Cerebellar nuclear complex (tissue), 1 donor: Measurements from ENCODE around the gene ATP8B3.
A peak's percentile ranks its signal among the peaks of the same experiment; 100 is the strongest.

Experiments
- DNase-seq, 2 experiments: peaks; one replicate each; lab custom pipeline; 2025; lab: John Stamatoyannopoulos, UW

The ATP8B3 gene

GRCh38 chr19:1850809-1851653 lies 39.0 kb upstream of the ATP8B3 start:
- DNase-seq = no peak

GRCh38 chr19:1849886-1850398 lies 37.9 kb upstream of the ATP8B3 start:
- no peak for DNase-seq

- no peak for DNase-seq
Observed at GRCh38 chr19:1849132-1849474, 37.0 kb upstream of the ATP8B3 start.

GRCh38 chr19:1848399-1849131 lies 36.5 kb upstream of the ATP8B3 start, which contains the start of gene REXO1:
REXO1 (minus strand) TSS chr19:1848483; CDS start chr19:1848358, 125 bp downstream.
- peak in 1 of 2 experiments; percentile 68 for DNase-seq

- DNase-seq = no peak
Observed at GRCh38 chr19:1847684-1848398, 35.8 kb upstream of the ATP8B3 start.

GRCh38 chr19:1847348-1847683 lies 35.2 kb upstream of the ATP8B3 start:
- DNase-seq = no peak

GRCh38 chr19:1846517-1847204 lies 34.6 kb upstream of the ATP8B3 start:
- DNase-seq = no peak

- DNase-seq = no peak
Observed at GRCh38 chr19:1845642-1846041, 33.6 kb upstream of the ATP8B3 start.

- no peak for DNase-seq
Observed at GRCh38 chr19:1845125-1845515, 33.0 kb upstream of the ATP8B3 start.

GRCh38 chr19:1844513-1845124 lies 32.5 kb upstream of the ATP8B3 start:
- no peak for DNase-seq

- no peak for DNase-seq
Observed at GRCh38 chr19:1843646-1844394, 31.7 kb upstream of the ATP8B3 start.

- no peak for DNase-seq
Observed at GRCh38 chr19:1843116-1843515, 31.0 kb upstream of the ATP8B3 start.

- DNase-seq = no peak
Observed at GRCh38 chr19:1841209-1841924, 29.3 kb upstream of the ATP8B3 start.

GRCh38 chr19:1840541-1841115 lies 28.6 kb upstream of the ATP8B3 start:
- DNase-seq = no peak

- no peak for DNase-seq
Observed at GRCh38 chr19:1839658-1840540, 27.8 kb upstream of the ATP8B3 start.

- DNase-seq = no peak
Observed at GRCh38 chr19:1837625-1838105, 25.6 kb upstream of the ATP8B3 start.

- DNase-seq = no peak
Observed at GRCh38 chr19:1837222-1837565, 25.1 kb upstream of the ATP8B3 start.

- no peak for DNase-seq
Observed at GRCh38 chr19:1836458-1837221, 24.6 kb upstream of the ATP8B3 start.
